DMS53 (cell line): Measurements from ENCODE around the gene RHOBTB1.

ENCODE experiments used
- DNase-seq: peaks from one replicate; lab custom pipeline; 2025; lab: John Stamatoyannopoulos, UW

The RHOBTB1 gene

GRCh38 chr10:60964257-60965235, 20.6 kb upstream of the RHOBTB1 start:
- peak; percentile 91 for DNase-seq

GRCh38 chr10:60963441-60964256, 19.7 kb upstream of the RHOBTB1 start:
- peak; percentile 64 for DNase-seq

GRCh38 chr10:60962946-60963345, 19.0 kb upstream of the RHOBTB1 start:
- no peak for DNase-seq

- no peak for DNase-seq
Measured at GRCh38 chr10:60960913-60961312, 16.9 kb upstream of the RHOBTB1 start.

GRCh38 chr10:60960031-60960430, 16.0 kb upstream of the RHOBTB1 start:
- no peak for DNase-seq

GRCh38 chr10:60958892-60959601, 15.1 kb upstream of the RHOBTB1 start:
- no peak for DNase-seq

GRCh38 chr10:60957667-60958221, 13.8 kb upstream of the RHOBTB1 start:
- DNase-seq: no peak

GRCh38 chr10:60955957-60956425, 12.0 kb upstream of the RHOBTB1 start:
- DNase-seq: peak; percentile 79

GRCh38 chr10:60955316-60955715, 11.3 kb upstream of the RHOBTB1 start:
- DNase-seq: no peak

- no peak for DNase-seq
Measured at GRCh38 chr10:60954035-60954434, 10.1 kb upstream of the RHOBTB1 start.

GRCh38 chr10:60953420-60953819, 9.4 kb upstream of the RHOBTB1 start:
- no peak for DNase-seq

GRCh38 chr10:60952846-60953220, 8.8 kb upstream of the RHOBTB1 start:
- no peak for DNase-seq

- DNase-seq: peak; percentile 14
Measured at GRCh38 chr10:60952067-60952845, 8.3 kb upstream of the RHOBTB1 start.

GRCh38 chr10:60951272-60951724, 7.3 kb upstream of the RHOBTB1 start:
- DNase-seq: peak; percentile 92

GRCh38 chr10:60950300-60950699, 6.3 kb upstream of the RHOBTB1 start:
- DNase-seq: no peak

GRCh38 chr10:60948851-60949250, 4.9 kb upstream of the RHOBTB1 start:
- peak; percentile 39 for DNase-seq

GRCh38 chr10:60944910-60945297, 919 bp upstream of the RHOBTB1 start:
- no peak for DNase-seq

- DNase-seq: peak; percentile 90
Measured at GRCh38 chr10:60943316-60944057, 498 bp downstream of the RHOBTB1 start.

- peak; percentile 85 for DNase-seq
Measured at GRCh38 chr10:60942788-60943315, 1.1 kb downstream of the RHOBTB1 start.
